GM12878 (cell line): ENCODE results near the gene KRT75. TPM values are rescaled to one million over a fixed set of nuclear protein-coding genes. Genes with fewer than 3 reads are reported as not detected.

ENCODE experiments used
- ATAC-seq: fragments of 200-7000 bp; cut with Tn5 transposase; 3 replicates; pipeline ENCODE4 v1.9.1; 2020; ENCODE audit warnings: mild to moderate bottlenecking, moderate library complexity
- BruUV-seq: library from RNA; stranded (reverse); fragments of 400-500 nt; replicated peaks from 2 replicates; lab custom pipeline; 2021; lab: Mats Ljungman, UMichigan
- CTCF ChIA-PET: fragments of 300-600 bp; sonication (Branson Sonifier 250); formaldehyde crosslinking; extraction: SDS; loops from one replicate; lab custom pipeline; 2021; ENCODE audit warnings: inconsistent platforms; lab: Yijun Ruan, JAX
- POLR2A ChIA-PET: fragments of 350-600 bp; formaldehyde crosslinking; extraction: SDS; loops from one replicate; lab custom pipeline; 2021; ENCODE audit warnings: inconsistent platforms; lab: Charles Lee
- RAD21 ChIA-PET: fragments of 300-600 bp; sonication (Branson Sonifier 250); formaldehyde crosslinking; loops from one replicate; lab custom pipeline; 2023; ENCODE audit warnings: antibody characterized with exemption; ENCODE audit not compliant: unreplicated experiment; lab: Charles Lee
- SMC1A ChIA-PET: fragments of 300-600 bp; sonication (Branson Sonifier 250); formaldehyde crosslinking; loops from one replicate; lab custom pipeline; 2023; ENCODE audit not compliant: unreplicated experiment, uncharacterized antibody; lab: Charles Lee
- DNase-seq: peaks from one replicate; pipeline ENCODE4 v3.0.0-alpha.2; 2011; ENCODE audit warnings: low read depth, low spot score
- FAIRE-seq: peaks from 3 replicates; lab custom pipeline; 2011; peaks lifted over from hg19 to GRCh38; lab: Jason Lieb, UNC
- H2AFZ ChIP-seq: 2 replicates; pipeline ENCODE4 v1.6.0; 2011; ENCODE audit warnings: low read depth, low read length, control low read depth; ENCODE audit not compliant: control insufficient read depth
- H3K27ac ChIP-seq: 2 replicates; pipeline ENCODE4 v1.5.1; 2011; ENCODE audit warnings: control low read depth; ENCODE audit not compliant: control insufficient read depth, insufficient read depth
- H3K27me3 ChIP-seq, 2 experiments: replicated peaks in 1 of 2; 2 replicates each; pipeline versions ENCODE4 v1.6.0 to v1.6.1; 2011; ENCODE audit warnings: low read length in 1 of 2; ENCODE audit not compliant: control insufficient read depth in 2 of 2, insufficient read depth in 2 of 2
- H3K36me3 ChIP-seq, 2 experiments: 2 replicates each; pipeline ENCODE4 v1.5.1; 2011; ENCODE audit warnings: low read length in 1 of 2; ENCODE audit not compliant: control insufficient read depth in 2 of 2, insufficient read depth in 2 of 2
- H3K4me1 ChIP-seq: 2 replicates; pipeline ENCODE4 v1.6.1; 2011; ENCODE audit warnings: mild to moderate bottlenecking, low read length, moderate library complexity, mixed read lengths; ENCODE audit not compliant: control insufficient read depth, insufficient read depth
- H3K4me2 ChIP-seq: 2 replicates; pipeline ENCODE4 v1.6.0; 2011; ENCODE audit warnings: control low read depth; ENCODE audit not compliant: control insufficient read depth, insufficient read depth
- H3K4me3 ChIP-seq: fragments of 200-600 bp; sonication (generic); 2 replicates; pipeline ENCODE4 v1.5.1; 2016
- H3K79me2 ChIP-seq: 2 replicates; pipeline ENCODE4 v1.6.0; 2011; ENCODE audit warnings: low read length; ENCODE audit not compliant: control insufficient read depth, insufficient read depth
- H3K9ac ChIP-seq: 2 replicates; pipeline ENCODE4 v1.8.0; 2011; ENCODE audit warnings: low read length, control low read depth, mixed read lengths; ENCODE audit not compliant: control insufficient read depth, insufficient read depth
- H3K9me3 ChIP-seq: replicated peaks from 3 replicates; pipeline ENCODE4 v1.5.1; 2011; ENCODE audit warnings: mild to moderate bottlenecking, low read length; ENCODE audit not compliant: control insufficient read depth, insufficient read depth
- H4K20me1 ChIP-seq: 2 replicates; pipeline ENCODE4 v1.6.0; 2011; ENCODE audit not compliant: control insufficient read depth, insufficient read depth
- CBFB ChIP-seq: IDR thresholded peaks from 2 replicates; pipeline ENCODE4 v1.6.1; 2016; ENCODE audit warnings: antibody characterized with exemption, low read depth
- HDAC6 ChIP-seq: fragments of 200-600 bp; sonication (generic); IDR thresholded peaks from one replicate; pipeline ENCODE4 v1.8.0; 2017; ENCODE audit warnings: antibody characterized with exemption; ENCODE audit not compliant: unreplicated experiment
- IKZF1 ChIP-seq: fragments of 450-650 bp; conservative IDR thresholded peaks from 2 replicates; pipeline ENCODE4 v1.6.1; 2017; ENCODE audit warnings: antibody characterized with exemption, mild to moderate bottlenecking
- IKZF2 ChIP-seq, 2 experiments: fragments of 450-650 bp; IDR thresholded peaks; 2 replicates each; pipeline ENCODE4 v1.6.1; 2017; ENCODE audit warnings: mild to moderate bottlenecking in 2 of 2, moderate library complexity in 2 of 2
- MEF2A ChIP-seq: IDR thresholded peaks from 2 replicates; pipeline ENCODE4 v1.6.1; 2011; ENCODE audit warnings: low read depth, mild to moderate bottlenecking, low read length, moderate library complexity; ENCODE audit not compliant: insufficient read depth
- MEF2B ChIP-seq: fragments of 450-650 bp; IDR thresholded peaks from 2 replicates; pipeline ENCODE4 v1.6.1; 2018; ENCODE audit warnings: mild to moderate bottlenecking, moderate library complexity; ENCODE audit not compliant: partially characterized antibody, poor library complexity, severe bottlenecking
- NBN ChIP-seq: fragments of 450-650 bp; IDR thresholded peaks from 2 replicates; pipeline ENCODE4 v1.6.1; 2016
- NFYA ChIP-seq: IDR thresholded peaks from 2 replicates; pipeline ENCODE4 v1.6.1; 2011; ENCODE audit warnings: low read depth, mild to moderate bottlenecking, low read length, improper control_type of control experiment, borderline replicate concordance
- PML ChIP-seq: IDR thresholded peaks from 2 replicates; pipeline ENCODE4 v1.6.1; 2012; ENCODE audit warnings: low read length, inconsistent platforms
- RBBP5 ChIP-seq: fragments of 200-600 bp; sonication (generic); conservative IDR thresholded peaks from 2 replicates; pipeline ENCODE4 v1.6.1; 2016
- SMAD5 ChIP-seq: IDR thresholded peaks from 2 replicates; pipeline ENCODE4 v1.6.1; 2016; ENCODE audit warnings: antibody characterized with exemption, low read depth
- SREBF1 ChIP-seq: IDR thresholded peaks from 2 replicates; pipeline ENCODE4 v1.6.1; 2012; ENCODE audit warnings: mild to moderate bottlenecking, low read length
- TAF1 ChIP-seq: IDR thresholded peaks from 2 replicates; pipeline ENCODE4 v1.6.1; 2011; ENCODE audit warnings: mild to moderate bottlenecking, low read depth, low read length, borderline replicate concordance
- TBL1XR1 ChIP-seq: IDR thresholded peaks from 2 replicates; pipeline ENCODE4 v1.6.1; 2012; ENCODE audit warnings: low read depth, low read length, improper control_type of control experiment
- ZNF384 ChIP-seq: IDR thresholded peaks from 2 replicates; pipeline ENCODE4 v1.6.1; 2012; ENCODE audit warnings: low read depth, mild to moderate bottlenecking, low read length, improper control_type of control experiment, borderline replicate concordance
- WGBS: methylation state at CpG from one replicate; pipeline ENCODE4 v1.1.6; 2016; ENCODE audit warnings: low lambda C conversion rate; ENCODE audit not compliant: insufficient replicate concordance, insufficient coverage; ENCODE audit errors: missing lambda C conversion rate; 5-methylcytosine and 5-hydroxymethylcytosine counted together
- in situ Hi-C: fragments of 300-500 bp; cut with MboI; formaldehyde crosslinking; loops from 9 replicates; pipeline ENCODE4 v1.14.3; 2018; ENCODE audit warnings: mixed read lengths
- intact Hi-C: fragments of 100-400 bp; cut with micrococcal nuclease; formaldehyde crosslinking; loops from one replicate; pipeline ENCODE4 v1.14.2; 2022; ENCODE audit not compliant: unreplicated experiment
- polyA plus RNA-seq, 11 experiments: library from polyadenylated mRNA; depleted of rRNA in 4 of 11; unstranded in 6 of 11; stranded (reverse) in 5 of 11; fragments of >200 nt; fragmentation: Nextera tagmentation in 4 of 11; fragmentation: Illumina TruSeq in 1 of 11; extraction: Ambion mirVana in 4 of 11; extraction: Trizol in 1 of 11; gene quantifications; 1 replicate in 1 of 11; 2 replicates in 10 of 11; pipeline versions ENCODE4 v1.2.1 to v1.2.3, GENCODE V29; 2011 to 2016; ENCODE audit warnings: inconsistent platforms in 2 of 11, missing spikeins in 2 of 11, low read depth in 1 of 11
- total RNA-seq, 4 experiments: library from RNA; depleted of rRNA in 3 of 4; stranded (reverse); fragments of >200 nt in 3 of 4; fragmentation: Illumina TruSeq in 1 of 4; extraction: Trizol in 1 of 4; gene quantifications; 2 replicates each; pipeline versions ENCODE4 v1.2.1 to v1.2.3, GENCODE V29; 2013 to 2021
- TF ChIP-seq, protein P1 (sequence below): fragments of 450-650 bp; IDR thresholded peaks from 2 replicates; pipeline ENCODE4 v1.6.1; 2017; ENCODE audit warnings: mild to moderate bottlenecking
- TF ChIP-seq, protein P2 (sequence below): fragments of 450-650 bp; IDR thresholded peaks from 2 replicates; pipeline ENCODE4 v1.6.1; 2017; ENCODE audit warnings: borderline replicate concordance
- TF ChIP-seq, protein P3 (sequence below): fragments of 150-350 bp; IDR thresholded peaks from 2 replicates; pipeline ENCODE4 v1.6.1; 2014; ENCODE audit warnings: mild to moderate bottlenecking, low read depth, low read length

Gene KRT75
- total and polyA plus RNA-seq, 10 of the 15 experiments (the other 5 are each of a cell fraction or from before 2014, with no cell fraction given): not detected

DNA sequence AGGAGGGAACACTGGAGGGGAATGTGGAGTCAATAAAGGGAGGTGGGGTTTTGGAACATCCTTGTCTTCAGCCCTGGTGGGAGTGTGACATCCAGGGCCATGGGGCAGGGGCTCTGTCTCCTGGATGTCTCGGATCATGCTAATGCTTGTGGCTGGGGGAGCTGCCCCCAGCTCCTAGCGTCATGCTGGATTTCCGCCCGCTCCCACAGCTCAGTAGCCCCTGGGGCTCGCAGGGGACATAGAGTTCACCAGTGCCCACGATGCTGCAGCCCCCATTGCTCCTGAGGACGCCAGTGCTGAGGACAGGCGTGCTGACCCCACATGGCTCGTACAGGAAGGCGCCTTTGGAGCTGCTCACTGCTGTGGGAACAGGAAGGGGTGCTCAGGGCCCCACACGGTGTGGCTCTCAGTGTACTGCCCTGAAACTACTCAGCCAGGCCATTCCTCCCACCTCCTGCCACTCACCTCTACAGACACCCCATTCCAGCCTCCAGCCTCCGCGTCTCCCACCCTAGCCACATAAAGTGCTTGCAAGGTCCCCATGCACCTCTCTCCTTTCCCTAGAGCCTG, 39.2 kb downstream of the KRT75 start:
- H4K20me1 ChIP-seq: no peaks in the 10 kb centered on the region
- H3K4me2 ChIP-seq: no peak overlapping the region
- FAIRE-seq (no peak), DNase-seq (no peak), ATAC-seq (no peak)
- H3K4me1 ChIP-seq: no peaks in the 10 kb centered on the region; the same call in 1 of the 2 replicates
- ChIA-PET CTCF (interaction anchor here (1.0 to 1.2 kb wide), 3 partner anchors 33 to 486 kb away, joined by 3 read pairs; no protein-coding TSS in a partner anchor), SMC1A (no interaction called here), POLR2A (no interaction called here), RAD21 (interaction anchor here (1.1 kb wide), 1 partner anchor 485 kb away, joined by 3 read pairs; no protein-coding TSS in a partner anchor)
- BruUV-seq: no TSS peak
- no peak overlapping the region for H3K27ac ChIP-seq
- peaks cover 0 to 3% of the 10 kb centered on the region in 2 experiments; a peak in 1 of 4 replicates for H3K27me3 ChIP-seq
- H3K4me3 ChIP-seq: no peak overlapping the region
- H3K36me3 ChIP-seq: no peaks in the 10 kb centered on the region
- in situ Hi-C loops (loop anchor here (25.0 kb wide), 1 partner anchor 592 kb away; no protein-coding TSS in a partner anchor), intact Hi-C loops (no loop called here)
- no peaks in the 10 kb centered on the region for H3K79me2 ChIP-seq
- WGBS: 22% methylated on average over 13 of the region's 13 CpGs
- H2AFZ ChIP-seq: no peak overlapping the region
- no peaks in the 10 kb centered on the region for H3K9me3 ChIP-seq
- TF ChIP-seq IKZF2 (IDR thresholded peaks at IDR 0.05): no peak
- no peak for TF ChIP-seq HDAC6
- TF ChIP-seq MEF2B: no peak
- no peak for TF ChIP-seq MEF2A
- TF ChIP-seq TAF1: no peak
- TF ChIP-seq TBL1XR1: no peak
- no peak for TF ChIP-seq ZNF384
- TF ChIP-seq, protein P1, sequence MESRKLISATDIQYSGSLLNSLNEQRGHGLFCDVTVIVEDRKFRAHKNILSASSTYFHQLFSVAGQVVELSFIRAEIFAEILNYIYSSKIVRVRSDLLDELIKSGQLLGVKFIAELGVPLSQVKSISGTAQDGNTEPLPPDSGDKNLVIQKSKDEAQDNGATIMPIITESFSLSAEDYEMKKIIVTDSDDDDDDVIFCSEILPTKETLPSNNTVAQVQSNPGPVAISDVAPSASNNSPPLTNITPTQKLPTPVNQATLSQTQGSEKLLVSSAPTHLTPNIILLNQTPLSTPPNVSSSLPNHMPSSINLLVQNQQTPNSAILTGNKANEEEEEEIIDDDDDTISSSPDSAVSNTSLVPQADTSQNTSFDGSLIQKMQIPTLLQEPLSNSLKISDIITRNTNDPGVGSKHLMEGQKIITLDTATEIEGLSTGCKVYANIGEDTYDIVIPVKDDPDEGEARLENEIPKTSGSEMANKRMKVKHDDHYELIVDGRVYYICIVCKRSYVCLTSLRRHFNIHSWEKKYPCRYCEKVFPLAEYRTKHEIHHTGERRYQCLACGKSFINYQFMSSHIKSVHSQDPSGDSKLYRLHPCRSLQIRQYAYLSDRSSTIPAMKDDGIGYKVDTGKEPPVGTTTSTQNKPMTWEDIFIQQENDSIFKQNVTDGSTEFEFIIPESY: no peak
- no peak for TF ChIP-seq RBBP5
- TF ChIP-seq SREBF1: no peak
- TF ChIP-seq NFYA: no peak
- no peak for TF ChIP-seq CBFB
- no peak for TF ChIP-seq IKZF1
- TF ChIP-seq NBN: no peak
- no peak for TF ChIP-seq SMAD5
- TF ChIP-seq, protein P2, sequence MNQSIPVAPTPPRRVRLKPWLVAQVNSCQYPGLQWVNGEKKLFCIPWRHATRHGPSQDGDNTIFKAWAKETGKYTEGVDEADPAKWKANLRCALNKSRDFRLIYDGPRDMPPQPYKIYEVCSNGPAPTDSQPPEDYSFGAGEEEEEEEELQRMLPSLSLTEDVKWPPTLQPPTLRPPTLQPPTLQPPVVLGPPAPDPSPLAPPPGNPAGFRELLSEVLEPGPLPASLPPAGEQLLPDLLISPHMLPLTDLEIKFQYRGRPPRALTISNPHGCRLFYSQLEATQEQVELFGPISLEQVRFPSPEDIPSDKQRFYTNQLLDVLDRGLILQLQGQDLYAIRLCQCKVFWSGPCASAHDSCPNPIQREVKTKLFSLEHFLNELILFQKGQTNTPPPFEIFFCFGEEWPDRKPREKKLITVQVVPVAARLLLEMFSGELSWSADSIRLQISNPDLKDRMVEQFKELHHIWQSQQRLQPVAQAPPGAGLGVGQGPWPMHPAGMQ: no peak
- TF ChIP-seq PML: no peak
- TF ChIP-seq, protein P3, sequence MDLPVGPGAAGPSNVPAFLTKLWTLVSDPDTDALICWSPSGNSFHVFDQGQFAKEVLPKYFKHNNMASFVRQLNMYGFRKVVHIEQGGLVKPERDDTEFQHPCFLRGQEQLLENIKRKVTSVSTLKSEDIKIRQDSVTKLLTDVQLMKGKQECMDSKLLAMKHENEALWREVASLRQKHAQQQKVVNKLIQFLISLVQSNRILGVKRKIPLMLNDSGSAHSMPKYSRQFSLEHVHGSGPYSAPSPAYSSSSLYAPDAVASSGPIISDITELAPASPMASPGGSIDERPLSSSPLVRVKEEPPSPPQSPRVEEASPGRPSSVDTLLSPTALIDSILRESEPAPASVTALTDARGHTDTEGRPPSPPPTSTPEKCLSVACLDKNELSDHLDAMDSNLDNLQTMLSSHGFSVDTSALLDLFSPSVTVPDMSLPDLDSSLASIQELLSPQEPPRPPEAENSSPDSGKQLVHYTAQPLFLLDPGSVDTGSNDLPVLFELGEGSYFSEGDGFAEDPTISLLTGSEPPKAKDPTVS: no peak
- H3K9ac ChIP-seq: no peak overlapping the region
